Panc1 (cell line): ENCODE data around the gene C12orf42. TPM values are rescaled to one million over a fixed set of nuclear protein-coding genes. Genes with fewer than 3 reads are reported as not detected.

Experiments used
- ATAC-seq: fragments of 200-7000 bp; cut with Tn5 transposase; 2 replicates; pipeline ENCODE4 v1.9.1; 2020; ENCODE audit warnings: mild to moderate bottlenecking, moderate library complexity
- BruUV-seq: library from RNA; stranded (reverse); fragments of 400-500 nt; replicated peaks from 2 replicates; lab custom pipeline; 2021; lab: Mats Ljungman, UMichigan
- CTCF ChIA-PET: fragments of 300-600 bp; sonication (Branson Sonifier 250); formaldehyde crosslinking; loops from one replicate; lab custom pipeline; 2022; ENCODE audit warnings: antibody characterized with exemption; lab: Charles Lee
- POLR2A ChIA-PET: fragments of 300-600 bp; sonication (Branson Sonifier 250); formaldehyde crosslinking; loops from one replicate; lab custom pipeline; 2022; ENCODE audit warnings: antibody characterized with exemption; lab: Charles Lee
- DNase-seq: peaks from one replicate; pipeline ENCODE4 v3.0.0-alpha.2; 2010; ENCODE audit warnings: low read depth, low spot score
- H3K27ac ChIP-seq: 2 replicates; pipeline ENCODE4 v1.5.1; 2011; ENCODE audit warnings: mild to moderate bottlenecking, low read length, inconsistent platforms
- H3K27me3 ChIP-seq: fragments of 200-500 bp; sonication (Bioruptor generic); 2 replicates; pipeline ENCODE4 v1.6.0; 2014; ENCODE audit warnings: low read length, inconsistent platforms; ENCODE audit not compliant: control insufficient read depth, insufficient read depth
- H3K36me3 ChIP-seq: fragments of 200-500 bp; sonication (Bioruptor generic); 2 replicates; pipeline ENCODE4 v1.5.1; 2014; ENCODE audit warnings: inconsistent platforms, mild to moderate bottlenecking, low read length, moderate library complexity; ENCODE audit not compliant: control insufficient read depth, insufficient read depth
- H3K4me1 ChIP-seq: 2 replicates; pipeline ENCODE4 v1.5.1; 2011; ENCODE audit warnings: inconsistent platforms, mild to moderate bottlenecking, low read length, moderate library complexity; ENCODE audit not compliant: control insufficient read depth, insufficient read depth
- H3K4me3 ChIP-seq, 2 experiments: 2 replicates each; pipeline ENCODE4 v1.5.1; 2011 to 2012; ENCODE audit warnings: low read depth in 2 of 2, low read length in 2 of 2, mild to moderate bottlenecking in 2 of 2, inconsistent platforms in 1 of 2, moderate library complexity in 1 of 2
- H3K9me3 ChIP-seq: fragments of 200-500 bp; sonication (Bioruptor generic); 2 replicates; pipeline ENCODE4 v1.5.1; 2014; ENCODE audit warnings: low read depth, mild to moderate bottlenecking, inconsistent platforms, low read length, moderate library complexity; ENCODE audit not compliant: control insufficient read depth, insufficient read depth
- CTCF ChIP-seq: fragments of 450-650 bp; IDR thresholded peaks from 2 replicates; pipeline ENCODE4 v1.5.1; 2017; ENCODE audit warnings: mild to moderate bottlenecking
- POLR2AphosphoS5 ChIP-seq: IDR thresholded peaks from 2 replicates; pipeline ENCODE4 v1.6.1; 2012; ENCODE audit warnings: mild to moderate bottlenecking, low read depth, low read length, moderate library complexity
- REST ChIP-seq, 2 experiments: IDR thresholded peaks; 2 replicates each; pipeline ENCODE4 v1.6.1; 2011 to 2012; ENCODE audit warnings: low read depth in 2 of 2, control low read depth in 1 of 2, low read length in 1 of 2, mild to moderate bottlenecking in 1 of 2, moderate library complexity in 1 of 2; ENCODE audit not compliant: insufficient read depth in 1 of 2
- SIN3A ChIP-seq: IDR thresholded peaks from 2 replicates; pipeline ENCODE4 v1.6.1; 2012; ENCODE audit warnings: low read depth, mild to moderate bottlenecking, low read length, moderate library complexity, borderline replicate concordance; ENCODE audit not compliant: insufficient read depth
- TCF7L2 ChIP-seq: IDR thresholded peaks from 2 replicates; pipeline ENCODE4 v1.6.1; 2011; ENCODE audit warnings: mild to moderate bottlenecking, low read depth, low read length, inconsistent platforms
- in situ Hi-C: cut with HindIII; loops from 2 replicates; pipeline ENCODE4 v1.10.0; 2016; ENCODE audit warnings: low sequenced_read_pairs, low pct_unique_long_range_greater_than_20kb
- intact Hi-C: fragments of 100-400 bp; cut with micrococcal nuclease; formaldehyde crosslinking; loops from one replicate; pipeline ENCODE4 v1.10.0; 2022; ENCODE audit not compliant: unreplicated experiment
- total RNA-seq: library from RNA; stranded (reverse); gene quantifications from one replicate; pipeline ENCODE4 v1.2.1, GENCODE V29; 2021; ENCODE audit not compliant: unreplicated experiment

C12orf42 gene
- total RNA-seq, 1 experiment from 2014 or later: not detected

GRCh38 chr12:103333676-103334075 lies 162.1 kb downstream of the C12orf42 start:
- no TSS peak for BruUV-seq
- ATAC-seq (no peak), DNase-seq (no peak)
- Histone ChIP-seq H3K4me3 (no peak overlapping the region), H3K27ac (no peak overlapping the region), H3K4me1 (no peaks in the 10 kb centered on the region), H3K27me3 (no peaks in the 10 kb centered on the region), H3K9me3 (no peaks in the 10 kb centered on the region), H3K36me3 (no peaks in the 10 kb centered on the region)
- intact Hi-C loops: no loop called here
- POLR2A ChIA-PET: no interaction called here
- in situ Hi-C loops: no loop called here
- TF ChIP-seq POLR2AphosphoS5 (no peak), SIN3A (no peak), CTCF (no peak)
- CTCF ChIA-PET: no interaction called here

- intact Hi-C loops: no loop called here
- no peak overlapping the region for H3K4me3 ChIP-seq
- ChIA-PET POLR2A (no interaction called here), CTCF (no interaction called here)
- H3K4me1 ChIP-seq: no peaks in the 10 kb centered on the region
- H3K27ac ChIP-seq: no peak overlapping the region
- ATAC-seq (no peak), DNase-seq (no peak)
- in situ Hi-C loops: no loop called here
- TF ChIP-seq CTCF (no peak), SIN3A (no peak), TCF7L2 (no peak), POLR2AphosphoS5 (no peak), REST (IDR thresholded peaks at IDR 0.05; ENCODE audit: insufficient read depth in 1 of 2, low read depth in 2 of 2, low read length in 1 of 2) (no peak)
- no peaks in the 10 kb centered on the region for H3K36me3 ChIP-seq
- BruUV-seq: no TSS peak
- H3K9me3 ChIP-seq: no peaks in the 10 kb centered on the region
- no peaks in the 10 kb centered on the region for H3K27me3 ChIP-seq
Observed at GRCh38 chr12:103331643-103332042, 164.1 kb downstream of the C12orf42 start.

GRCh38 chr12:103330672-103331071 lies 165.1 kb downstream of the C12orf42 start:
- no peak overlapping the region for H3K4me3 ChIP-seq
- ATAC-seq: no peak
- TF ChIP-seq POLR2AphosphoS5 (no peak), CTCF (no peak), REST (IDR thresholded peaks at IDR 0.05; ENCODE audit: insufficient read depth in 1 of 2, low read depth in 2 of 2, low read length in 1 of 2) (no peak), SIN3A (no peak), TCF7L2 (no peak)
- no peaks in the 10 kb centered on the region for H3K9me3 ChIP-seq
- ChIA-PET CTCF (no interaction called here), POLR2A (no interaction called here)
- H3K27ac ChIP-seq: no peak overlapping the region
- DNase-seq: no peak
- no peaks in the 10 kb centered on the region for H3K27me3 ChIP-seq
- H3K36me3 ChIP-seq: no peaks in the 10 kb centered on the region
- H3K4me1 ChIP-seq: no peaks in the 10 kb centered on the region
- BruUV-seq: no TSS peak
- intact Hi-C loops (no loop called here), in situ Hi-C loops (no loop called here)
